Measurements from ENCODE around the gene C10orf67.
"Not testable (repeated sequence)": the region's sequence is repeated elsewhere in the genome, so short reads cannot be mapped to it uniquely, and the experiment has no call there.

Gene C10orf67

GRCh38 chr10:23362879-23363792, 18.5 kb upstream of the C10orf67 start:
- DNase-seq (ENCODE audit: low read depth in 2 of 2, low spot score in 1 of 2): no peak

GRCh38 chr10:23362069-23362830, 17.7 kb upstream of the C10orf67 start:
- no peak for DNase-seq (ENCODE audit: low read depth in 2 of 2, low spot score in 1 of 2)

GRCh38 chr10:23361665-23362064, 17.1 kb upstream of the C10orf67 start:
- DNase-seq (ENCODE audit: low read depth in 2 of 2, low spot score in 1 of 2): no peak

- DNase-seq (ENCODE audit: low read depth in 2 of 2, low spot score in 1 of 2): no peak
Measured at GRCh38 chr10:23359692-23360380, 15.2 kb upstream of the C10orf67 start.

GRCh38 chr10:23358357-23358756, 13.8 kb upstream of the C10orf67 start:
- no peak for DNase-seq (ENCODE audit: low read depth in 2 of 2, low spot score in 1 of 2)

- DNase-seq (ENCODE audit: low read depth in 2 of 2, low spot score in 1 of 2): no peak
Measured at GRCh38 chr10:23354630-23355279, 10.2 kb upstream of the C10orf67 start.

- DNase-seq (ENCODE audit: low read depth in 2 of 2, low spot score in 1 of 2): no peak
Measured at GRCh38 chr10:23351926-23352519, 7.4 kb upstream of the C10orf67 start.

GRCh38 chr10:23350706-23351105, 6.1 kb upstream of the C10orf67 start:
- not testable (repeated sequence) for DNase-seq (ENCODE audit: low read depth in 2 of 2, low spot score in 1 of 2)

- DNase-seq (ENCODE audit: low read depth in 2 of 2, low spot score in 1 of 2): no peak
Measured at GRCh38 chr10:23345861-23346260, 1.3 kb upstream of the C10orf67 start.

- DNase-seq (ENCODE audit: low read depth in 2 of 2, low spot score in 1 of 2): no peak
Measured at GRCh38 chr10:23343591-23344240, 881 bp downstream of the C10orf67 start.

GRCh38 chr10:23342213-23342884, 2.2 kb downstream of the C10orf67 start:
- DNase-seq (ENCODE audit: low read depth in 2 of 2, low spot score in 1 of 2): no peak

- DNase-seq (ENCODE audit: low read depth in 2 of 2, low spot score in 1 of 2): no peak
Measured at GRCh38 chr10:23341004-23341403, 3.6 kb downstream of the C10orf67 start.

GRCh38 chr10:23340354-23340753, 4.2 kb downstream of the C10orf67 start:
- DNase-seq (ENCODE audit: low read depth in 2 of 2, low spot score in 1 of 2): no peak

GRCh38 chr10:23338886-23339285, 5.7 kb downstream of the C10orf67 start:
- DNase-seq (ENCODE audit: low read depth in 2 of 2, low spot score in 1 of 2): no peak

- no peak for DNase-seq (ENCODE audit: low read depth in 2 of 2, low spot score in 1 of 2)
Measured at GRCh38 chr10:23338155-23338828, 6.3 kb downstream of the C10orf67 start.

- no peak for DNase-seq (ENCODE audit: low read depth in 2 of 2, low spot score in 1 of 2)
Measured at GRCh38 chr10:23337616-23338015, 7.0 kb downstream of the C10orf67 start.

GRCh38 chr10:23331567-23332301, 12.9 kb downstream of the C10orf67 start:
- no peak for DNase-seq (ENCODE audit: low read depth in 2 of 2, low spot score in 1 of 2)

- no peak for DNase-seq (ENCODE audit: low read depth in 2 of 2, low spot score in 1 of 2)
Measured at GRCh38 chr10:23330948-23331347, 13.6 kb downstream of the C10orf67 start.

All from stimulated activated CD8-positive, alpha-beta memory T cell treated with anti-CD3 and anti-CD28 coated beads, Interleukin-4, amount 100 ng/mL, for 1 hour (primary cell).